RWPE2 (cell line): ENCODE results near the gene KCNQ1OT1.

Experiments used
- ATAC-seq: fragments of 200-7000 bp; cut with Tn5 transposase; 3 replicates; pipeline ENCODE4 v1.9.1; 2021; ENCODE audit warnings: low read depth
- DNase-seq: peaks from one replicate; pipeline ENCODE4 v3.0.0-alpha.2; 2020; ENCODE audit warnings: low spot score
- H3K27ac ChIP-seq: fragments of 450-650 bp; 2 replicates; pipeline ENCODE4 v1.5.1; 2017; ENCODE audit warnings: mild to moderate bottlenecking; ENCODE audit not compliant: poor library complexity, severe bottlenecking
- H3K27me3 ChIP-seq: fragments of 250-450 bp; sonication (Bioruptor Pico); 2 replicates; pipeline ENCODE4 v1.5.1; 2021; ENCODE audit warnings: mild to moderate bottlenecking, moderate library complexity; ENCODE audit not compliant: insufficient read depth, poor library complexity, severe bottlenecking
- H3K36me3 ChIP-seq: fragments of 250-450 bp; sonication (Bioruptor Pico); 2 replicates; pipeline ENCODE4 v1.5.1; 2020; ENCODE audit warnings: low read depth, mild to moderate bottlenecking, moderate library complexity
- H3K4me1 ChIP-seq: fragments of 250-450 bp; sonication (Bioruptor Pico); 2 replicates; pipeline ENCODE4 v1.5.1; 2021; ENCODE audit warnings: mild to moderate bottlenecking, moderate library complexity; ENCODE audit not compliant: insufficient read depth, poor library complexity, severe bottlenecking
- H3K4me3 ChIP-seq: fragments of 250-450 bp; sonication (Bioruptor Pico); 2 replicates; pipeline ENCODE4 v1.5.1; 2021; ENCODE audit warnings: mild to moderate bottlenecking, moderate library complexity; ENCODE audit not compliant: severe bottlenecking
- H3K9me3 ChIP-seq: fragments of 250-450 bp; sonication (Bioruptor Pico); 2 replicates; pipeline ENCODE4 v1.5.1; 2021; ENCODE audit warnings: mild to moderate bottlenecking, moderate library complexity; ENCODE audit not compliant: severe bottlenecking
- CTCF ChIP-seq: fragments of 450-650 bp; IDR thresholded peaks from one replicate; pipeline ENCODE4 v1.5.1; 2017; ENCODE audit warnings: mild to moderate bottlenecking, moderate library complexity; ENCODE audit not compliant: poor library complexity, severe bottlenecking

The KCNQ1OT1 gene

GRCh38 chr11:2558861-2559526 lies 140.8 kb downstream of the KCNQ1OT1 start:
- Histone ChIP-seq H3K27ac (no peak overlapping the region), H3K4me3 (no peak overlapping the region), H3K9me3 (no peaks in the 10 kb centered on the region), H3K4me1 (no peaks in the 10 kb centered on the region), H3K27me3 (no peaks in the 10 kb centered on the region), H3K36me3 (no peaks in the 10 kb centered on the region)
- ATAC-seq = no peak
- no peak for DNase-seq
- no peak for TF ChIP-seq CTCF

DNA sequence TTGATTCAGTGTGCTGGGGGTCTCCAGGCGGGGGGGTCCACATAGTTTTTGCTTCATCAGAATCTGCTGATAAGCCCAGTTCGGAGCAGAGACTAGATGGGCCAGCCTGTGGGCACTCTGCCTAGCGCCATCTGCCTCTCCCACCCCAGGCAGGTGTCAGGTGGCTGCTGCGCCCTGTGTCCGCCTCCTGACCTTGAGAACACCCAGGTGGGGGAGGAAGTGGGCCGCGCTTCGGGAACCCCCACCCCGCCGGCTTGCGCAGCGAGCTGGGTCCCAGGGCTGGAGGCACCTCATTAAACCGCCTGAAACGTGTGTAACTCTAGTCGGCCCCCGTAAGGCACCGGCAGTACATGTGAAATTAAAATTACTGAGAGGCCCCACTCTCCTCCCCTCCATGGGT lies 141.4 kb downstream of the KCNQ1OT1 start:
- Histone ChIP-seq H3K4me3 (no peak overlapping the region), H3K36me3 (no peaks in the 10 kb centered on the region), H3K9me3 (no peaks in the 10 kb centered on the region), H3K27me3 (no peaks in the 10 kb centered on the region), H3K4me1 (no peaks in the 10 kb centered on the region), H3K27ac (no peak overlapping the region)
- DNase-seq (no peak), ATAC-seq (no peak)
- TF ChIP-seq CTCF = no peak
